HG02885 (cell line): Measurements from ENCODE around the gene OR51L1.

Source experiments
- ATAC-seq: cut with Tn5 transposase; IDR thresholded peaks from one replicate; pipeline ENCODE4 v1.9.1; 2021; ENCODE audit warnings: mild to moderate bottlenecking; ENCODE audit not compliant: unreplicated experiment, poor library complexity

OR51L1 gene

GRCh38 chr11:5043380-5043779, 48.7 kb downstream of the OR51L1 start:
- ATAC-seq = no peak

GRCh38 chr11:5046226-5046625, 51.6 kb downstream of the OR51L1 start, which contains the start of gene OR52J3:
OR52J3 (plus strand) TSS chr11:5046526; CDS start chr11:5046526, 0 bp downstream.
- no peak for ATAC-seq

- ATAC-seq = no peak
These were observed 52.2 kb downstream of the OR51L1 start for GRCh38 chr11:5046754-5047330.
